Spleen (tissue), 7 donors: ENCODE measurements around the gene FAIM2.

Experiments used
- CTCF ChIP-seq, 11 experiments: fragments of 200-600 bp in 7 of 11; fragments of 450-650 bp in 4 of 11; sonication (generic) in 4 of 11; IDR thresholded peaks in 8 of 11; conservative IDR thresholded peaks in 3 of 11; 1 replicate in 7 of 11; 2 replicates in 4 of 11; pipeline versions ENCODE4 v1.4.0 to v1.8.0; 2016 to 2021; ENCODE audit warnings: antibody characterized with exemption in 11 of 11, inconsistent platforms in 4 of 11, mild to moderate bottlenecking in 1 of 11
- POLR2A ChIP-seq, 3 donors: fragments of 450-650 bp; IDR thresholded peaks; one replicate each; pipeline ENCODE4 v1.5.1; 2017; ENCODE audit warnings: antibody characterized with exemption in 3 of 3, mild to moderate bottlenecking in 1 of 3
- donor health status: DM: no; HTN: no; CAD: no; lungs with moderate emphysema.
- donor health status: DM: no; HTN: no; CAD: no.
- donor health status: DM: no; HTN: no; CAD: no.

DNA sequence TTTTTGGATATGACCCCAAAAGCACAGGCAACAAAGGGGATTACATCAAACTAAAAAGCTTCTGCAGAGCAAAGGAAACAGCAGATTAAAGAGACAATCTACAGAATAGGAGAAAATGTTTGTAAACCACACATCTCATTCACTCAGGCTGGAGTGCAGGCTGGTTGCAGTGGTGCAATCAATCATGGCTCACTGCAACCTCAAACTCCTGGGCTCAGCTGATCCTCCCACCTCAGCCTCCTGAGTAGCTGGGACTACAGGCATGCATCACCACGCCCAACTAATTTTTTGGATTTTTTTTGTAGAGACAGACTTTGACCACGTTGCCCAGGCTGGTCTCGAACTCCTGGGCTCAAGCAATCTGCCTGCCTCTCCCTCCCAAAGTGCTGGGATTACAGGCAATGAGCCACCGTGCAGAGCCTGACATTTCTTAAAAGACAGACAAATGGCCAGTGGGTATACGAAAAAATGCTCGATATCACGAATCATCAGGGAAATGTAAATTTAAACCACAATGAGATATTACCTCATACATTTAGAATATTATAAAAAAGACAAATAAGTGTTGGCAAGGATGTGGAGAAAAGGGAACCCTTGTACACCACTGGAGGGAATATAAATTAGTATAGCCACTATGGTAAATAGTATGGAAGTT lies 85.3 kb downstream of the FAIM2 start:
- TF ChIP-seq CTCF (IDR thresholded peaks at IDR 0.05 in 8 of 11, conservative IDR thresholded peaks at IDR 0.05 in 3 of 11) (no peak), POLR2A (IDR thresholded peaks at IDR 0.05) (no peak)
